Neural crest cell (in vitro differentiated cells): ENCODE results near the gene IGFBP5. TPM values are rescaled to one million over a fixed set of nuclear protein-coding genes. Genes with fewer than 3 reads are reported as not detected.

Experiments
- DNase-seq: peaks from one replicate; pipeline ENCODE4 v3.0.0; 2021; ENCODE audit warnings: low read depth, mixed read lengths, low spot score
- H3K27ac Mint-ChIP-seq: one replicate; pipeline ENCODE4 v1.8.0; 2021; ENCODE audit warnings: mild to moderate bottlenecking, mixed read lengths; ENCODE audit not compliant: unreplicated experiment
- H3K27me3 Mint-ChIP-seq: 2 replicates; pipeline ENCODE4 v1.8.0; 2021; ENCODE audit warnings: low read depth, mild to moderate bottlenecking, mixed read lengths
- H3K36me3 Mint-ChIP-seq: 2 replicates; pipeline ENCODE4 v1.8.0; 2021; ENCODE audit warnings: low read depth, mild to moderate bottlenecking, mixed read lengths
- H3K4me1 Mint-ChIP-seq: 2 replicates; pipeline ENCODE4 v1.8.0; 2021; ENCODE audit warnings: mixed read lengths
- H3K4me3 Mint-ChIP-seq: one replicate; pipeline ENCODE4 v1.8.0; 2021; ENCODE audit warnings: mild to moderate bottlenecking, mixed read lengths
- H3K9me3 Mint-ChIP-seq: 2 replicates; pipeline ENCODE4 v1.8.0; 2021; ENCODE audit warnings: mixed read lengths
- CTCF ChIP-seq: fragments of 200-600 bp; sonication (generic); conservative IDR thresholded peaks from 2 replicates; pipeline ENCODE4 v1.5.0; 2021; ENCODE audit warnings: antibody characterized with exemption, mild to moderate bottlenecking
- total RNA-seq: library from RNA; stranded (reverse); gene quantifications from 2 replicates; pipeline ENCODE4 v1.2.1, GENCODE V29; 2021

Gene IGFBP5
- total RNA-seq, 1 donor from 2014 or later, result 140 TPM

GRCh38 chr2:216721141-216721540 is 25.8 kb upstream of the IGFBP5 start:
- no peak for DNase-seq
- no peak for TF ChIP-seq CTCF
- Mint-ChIP-seq H3K36me3 (no peaks in the 10 kb centered on the region), H3K4me1 (peaks cover 15% of the 10 kb centered on the region), H3K4me3 (no peak overlapping the region), H3K27ac (no peak overlapping the region), H3K27me3 (no peaks in the 10 kb centered on the region), H3K9me3 (no peaks in the 10 kb centered on the region)

- no peak overlapping the region for H3K27ac Mint-ChIP-seq
Measured at GRCh38 chr2:216720722-216721121, 25.4 kb upstream of the IGFBP5 start.

GRCh38 chr2:216717907-216718615 is 22.7 kb upstream of the IGFBP5 start:
- Mint-ChIP-seq H3K27ac (no peak overlapping the region), H3K27me3 (no peaks in the 10 kb centered on the region), H3K4me1 (peaks cover 18% of the 10 kb centered on the region), H3K9me3 (no peaks in the 10 kb centered on the region), H3K4me3 (no peak overlapping the region), H3K36me3 (no peaks in the 10 kb centered on the region)
- no peak for DNase-seq
- TF ChIP-seq CTCF, result no peak

More at GRCh38 chr2:216720722-216721121, 25.4 kb upstream of the IGFBP5 start:
- Mint-ChIP-seq H3K9me3 (no peaks in the 10 kb centered on the region), H3K27me3 (no peaks in the 10 kb centered on the region), H3K4me1 (peaks cover 15% of the 10 kb centered on the region), H3K4me3 (no peak overlapping the region), H3K36me3 (no peaks in the 10 kb centered on the region)
- DNase-seq, result no peak
- no peak for TF ChIP-seq CTCF

- no peak overlapping the region for H3K4me3 Mint-ChIP-seq
Measured at GRCh38 chr2:216717491-216717901, 22.1 kb upstream of the IGFBP5 start.

GRCh38 chr2:216716109-216716508 is 20.8 kb upstream of the IGFBP5 start:
- Mint-ChIP-seq H3K36me3 (no peaks in the 10 kb centered on the region), H3K4me3 (no peak overlapping the region), H3K9me3 (no peaks in the 10 kb centered on the region), H3K27ac (no peak overlapping the region), H3K4me1 (peaks cover 31% of the 10 kb centered on the region), H3K27me3 (no peaks in the 10 kb centered on the region)
- no peak for TF ChIP-seq CTCF
- DNase-seq, result no peak

More at GRCh38 chr2:216717491-216717901, 22.1 kb upstream of the IGFBP5 start:
- H3K4me1 Mint-ChIP-seq, result peaks cover 18% of the 10 kb centered on the region
- no peaks in the 10 kb centered on the region for H3K27me3 Mint-ChIP-seq
- no peaks in the 10 kb centered on the region for H3K9me3 Mint-ChIP-seq
- no peak for DNase-seq
- TF ChIP-seq CTCF, result no peak
- no peaks in the 10 kb centered on the region for H3K36me3 Mint-ChIP-seq
- H3K27ac Mint-ChIP-seq, result no peak overlapping the region
